PC-9 (cell line): ENCODE results near the gene ZNF219.

Experiments used
- EZH2 ChIP-seq: fragments of 200-600 bp; sonication (generic); IDR thresholded peaks from 2 replicates; pipeline ENCODE4 v1.8.0; 2017; ENCODE audit warnings: antibody characterized with exemption, low read depth
- TF ChIP-seq, protein P1 (sequence below): fragments of 200-600 bp; sonication (generic); conservative IDR thresholded peaks from 2 replicates; pipeline ENCODE4 v1.6.1; 2017; ENCODE audit warnings: mixed run types, antibody characterized with exemption, mild to moderate bottlenecking, moderate library complexity

DNA sequence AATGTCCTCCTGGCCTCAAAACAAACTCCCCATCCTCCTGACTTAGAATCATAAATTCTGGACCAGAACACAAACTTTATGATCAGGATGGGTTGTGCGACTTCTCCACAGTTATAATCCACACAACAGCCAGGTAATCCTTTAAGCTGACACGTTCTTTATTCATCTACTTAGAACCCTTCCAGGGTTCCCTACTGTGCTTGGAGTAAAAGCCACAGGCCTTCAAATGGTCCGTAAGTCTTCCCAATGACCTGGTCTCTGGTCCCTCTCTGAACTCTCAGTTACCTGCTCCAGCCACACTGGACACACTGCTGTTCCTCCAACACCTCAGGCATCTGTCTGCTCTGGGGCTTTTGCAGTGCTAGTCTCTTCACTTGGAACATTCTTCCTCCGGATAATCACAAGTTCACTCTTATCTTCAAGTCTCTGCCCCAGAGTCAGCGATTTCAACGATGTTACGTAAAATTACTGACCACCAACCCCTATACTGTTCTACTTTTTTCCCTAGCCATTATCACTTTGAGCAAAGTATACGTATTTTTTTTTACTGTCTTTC is 58.0 kb downstream of the ZNF219 start:
- TF ChIP-seq, protein P1, sequence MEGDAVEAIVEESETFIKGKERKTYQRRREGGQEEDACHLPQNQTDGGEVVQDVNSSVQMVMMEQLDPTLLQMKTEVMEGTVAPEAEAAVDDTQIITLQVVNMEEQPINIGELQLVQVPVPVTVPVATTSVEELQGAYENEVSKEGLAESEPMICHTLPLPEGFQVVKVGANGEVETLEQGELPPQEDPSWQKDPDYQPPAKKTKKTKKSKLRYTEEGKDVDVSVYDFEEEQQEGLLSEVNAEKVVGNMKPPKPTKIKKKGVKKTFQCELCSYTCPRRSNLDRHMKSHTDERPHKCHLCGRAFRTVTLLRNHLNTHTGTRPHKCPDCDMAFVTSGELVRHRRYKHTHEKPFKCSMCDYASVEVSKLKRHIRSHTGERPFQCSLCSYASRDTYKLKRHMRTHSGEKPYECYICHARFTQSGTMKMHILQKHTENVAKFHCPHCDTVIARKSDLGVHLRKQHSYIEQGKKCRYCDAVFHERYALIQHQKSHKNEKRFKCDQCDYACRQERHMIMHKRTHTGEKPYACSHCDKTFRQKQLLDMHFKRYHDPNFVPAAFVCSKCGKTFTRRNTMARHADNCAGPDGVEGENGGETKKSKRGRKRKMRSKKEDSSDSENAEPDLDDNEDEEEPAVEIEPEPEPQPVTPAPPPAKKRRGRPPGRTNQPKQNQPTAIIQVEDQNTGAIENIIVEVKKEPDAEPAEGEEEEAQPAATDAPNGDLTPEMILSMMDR, result 0 out of 2 replicates have a peak, but pooled peaks have one; percentile 20
- TF ChIP-seq EZH2, result no peak
